ENCODE results near the gene FAM168B.
A peak's percentile ranks its signal among the peaks of the same experiment; 100 is the strongest.

Gene FAM168B, protein sequence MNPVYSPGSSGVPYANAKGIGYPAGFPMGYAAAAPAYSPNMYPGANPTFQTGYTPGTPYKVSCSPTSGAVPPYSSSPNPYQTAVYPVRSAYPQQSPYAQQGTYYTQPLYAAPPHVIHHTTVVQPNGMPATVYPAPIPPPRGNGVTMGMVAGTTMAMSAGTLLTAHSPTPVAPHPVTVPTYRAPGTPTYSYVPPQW

DNA sequence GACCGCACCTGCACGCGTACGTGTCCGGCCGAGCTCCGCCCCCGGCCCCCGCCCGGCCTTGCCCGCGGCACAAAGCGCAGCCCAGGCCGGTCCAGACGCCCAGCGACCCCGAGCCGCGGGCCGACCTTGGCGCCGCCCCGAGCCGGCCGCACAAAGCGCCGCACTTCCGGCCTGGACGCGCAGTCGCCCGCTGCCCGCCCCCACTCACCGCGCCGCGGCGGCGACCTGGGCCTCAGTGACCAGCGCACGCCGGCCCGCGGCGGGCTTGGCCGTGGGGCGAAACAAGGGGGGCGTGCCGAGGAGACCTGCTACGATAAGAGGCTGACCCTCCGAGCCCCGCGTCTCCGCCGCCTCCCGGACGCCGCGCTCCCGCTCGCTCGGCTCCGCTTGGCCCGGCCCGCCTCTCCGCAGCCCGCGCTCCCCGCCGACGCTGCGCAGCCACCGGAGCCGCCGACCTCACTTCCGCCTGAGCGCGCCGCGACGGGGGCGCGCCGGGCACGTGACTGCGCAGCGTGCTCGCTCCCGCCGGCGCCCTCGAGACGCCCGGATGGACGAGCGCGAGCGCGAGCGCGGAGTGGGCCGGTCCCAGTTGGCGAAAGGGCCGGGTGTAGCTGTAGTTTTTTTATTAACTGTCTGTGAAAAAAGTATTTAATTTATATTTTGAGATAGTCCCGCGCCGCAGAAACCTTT lies at the start of gene FAM168B:
Gene FAM168B (minus strand): TSS at position 455 of the 690 bp plus-strand sequence. CDS start 10,814 bp downstream, outside the sequence.
- DNase-seq (ENCODE audit: low read depth): peak; percentile 58
- TF ChIP-seq, protein P1, sequence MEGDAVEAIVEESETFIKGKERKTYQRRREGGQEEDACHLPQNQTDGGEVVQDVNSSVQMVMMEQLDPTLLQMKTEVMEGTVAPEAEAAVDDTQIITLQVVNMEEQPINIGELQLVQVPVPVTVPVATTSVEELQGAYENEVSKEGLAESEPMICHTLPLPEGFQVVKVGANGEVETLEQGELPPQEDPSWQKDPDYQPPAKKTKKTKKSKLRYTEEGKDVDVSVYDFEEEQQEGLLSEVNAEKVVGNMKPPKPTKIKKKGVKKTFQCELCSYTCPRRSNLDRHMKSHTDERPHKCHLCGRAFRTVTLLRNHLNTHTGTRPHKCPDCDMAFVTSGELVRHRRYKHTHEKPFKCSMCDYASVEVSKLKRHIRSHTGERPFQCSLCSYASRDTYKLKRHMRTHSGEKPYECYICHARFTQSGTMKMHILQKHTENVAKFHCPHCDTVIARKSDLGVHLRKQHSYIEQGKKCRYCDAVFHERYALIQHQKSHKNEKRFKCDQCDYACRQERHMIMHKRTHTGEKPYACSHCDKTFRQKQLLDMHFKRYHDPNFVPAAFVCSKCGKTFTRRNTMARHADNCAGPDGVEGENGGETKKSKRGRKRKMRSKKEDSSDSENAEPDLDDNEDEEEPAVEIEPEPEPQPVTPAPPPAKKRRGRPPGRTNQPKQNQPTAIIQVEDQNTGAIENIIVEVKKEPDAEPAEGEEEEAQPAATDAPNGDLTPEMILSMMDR (IDR thresholded peaks at IDR 0.05; ENCODE audit: low read depth, low read length, missing control alignments): no peak

DNA sequence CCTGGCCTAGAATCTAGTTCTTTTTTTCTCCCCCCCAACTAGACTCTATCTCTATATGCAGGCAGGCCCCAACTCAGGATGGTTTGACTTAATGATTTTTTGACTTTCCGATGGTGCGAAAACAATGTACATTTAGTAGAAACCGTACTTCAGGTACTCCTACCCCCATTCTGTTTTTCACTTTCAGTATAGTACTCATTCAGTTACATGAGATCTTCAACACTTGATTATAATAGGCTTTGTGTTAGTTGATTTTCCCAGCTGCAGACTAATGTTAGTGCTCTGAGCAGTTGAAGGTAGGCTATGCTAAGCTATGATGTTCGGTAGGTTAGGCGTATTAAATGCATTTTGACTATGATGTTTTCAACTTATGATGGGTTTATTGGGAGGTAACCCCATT lies 49.6 kb upstream of the FAM168B start:
- no peak overlapping the region for H3K4me3 ChIP-seq (ENCODE audit: low read depth, low read length)
- TF ChIP-seq, protein P1 (IDR thresholded peaks at IDR 0.05; ENCODE audit: low read depth, low read length, missing control alignments): no peak
- no peak for DNase-seq (ENCODE audit: low read depth)

More for the DNA sequence above, at the start of gene FAM168B:
- peak within 1 kb of the TSS; percentile 70 for H3K4me3 ChIP-seq (ENCODE audit: low read depth, low read length)

DNA sequence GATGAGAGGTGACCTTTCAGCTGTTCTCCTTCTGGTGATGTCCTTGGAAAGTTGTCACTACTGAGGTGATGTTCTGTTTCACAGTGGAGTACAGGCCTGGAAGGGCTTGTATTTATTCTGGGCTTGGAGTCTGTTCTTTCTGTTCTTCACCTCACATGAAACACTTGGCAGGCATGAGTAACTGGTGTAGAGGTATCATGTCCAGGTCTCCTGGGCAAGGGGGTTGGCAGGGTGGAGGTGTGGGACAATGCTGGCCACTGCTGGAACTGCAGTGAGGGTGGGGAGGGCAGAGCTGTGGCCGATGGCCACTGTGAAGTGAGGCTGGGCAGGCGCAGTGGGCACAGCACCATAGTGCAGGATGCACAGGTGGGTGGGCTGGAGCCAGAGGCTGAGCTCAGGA lies 47.3 kb upstream of the FAM168B start:
- TF ChIP-seq, protein P1 (IDR thresholded peaks at IDR 0.05; ENCODE audit: low read depth, low read length, missing control alignments): no peak
- DNase-seq (ENCODE audit: low read depth): no peak
- no peak overlapping the region for H3K4me3 ChIP-seq (ENCODE audit: low read depth, low read length)

DNA sequence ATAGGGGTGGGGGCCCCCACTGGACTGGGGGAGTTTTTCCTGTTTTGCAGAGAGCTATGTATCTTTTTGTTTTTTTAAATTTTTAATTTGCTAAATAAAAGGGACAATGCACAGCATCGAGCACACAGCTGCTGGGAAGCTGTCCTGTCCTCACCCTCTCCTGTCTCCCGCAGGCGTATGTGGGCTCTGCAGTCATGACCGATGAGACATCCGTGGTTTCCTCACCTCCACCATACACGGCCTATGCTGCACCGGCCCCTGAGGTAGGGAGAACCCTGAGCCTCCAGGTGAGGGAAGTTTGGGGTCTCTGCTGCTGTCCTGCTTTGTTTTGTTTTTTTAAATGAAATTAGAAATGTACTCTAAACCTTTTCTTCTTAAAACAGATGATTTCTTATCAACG lies 39.5 kb upstream of the FAM168B start:
- no peak for DNase-seq (ENCODE audit: low read depth)
- TF ChIP-seq, protein P1 (IDR thresholded peaks at IDR 0.05; ENCODE audit: low read depth, low read length, missing control alignments): no peak
- H3K4me3 ChIP-seq (ENCODE audit: low read depth, low read length): no peak overlapping the region

DNA sequence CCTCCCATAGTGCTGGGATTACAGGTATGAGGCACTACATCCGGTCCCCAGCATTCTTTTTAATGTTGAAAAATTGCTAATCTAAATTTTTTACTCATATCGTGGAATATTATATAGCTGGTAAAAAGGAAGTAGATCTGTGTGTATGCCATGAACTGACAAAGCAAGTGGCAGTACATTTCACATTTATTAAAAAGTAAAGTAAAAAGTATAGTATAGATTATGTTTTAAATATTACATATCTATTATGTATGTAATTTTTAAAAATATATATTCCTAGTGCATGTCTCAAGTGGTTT lies 37.0 kb upstream of the FAM168B start:
- H3K4me3 ChIP-seq (ENCODE audit: low read depth, low read length): no peak overlapping the region
- no peak for DNase-seq (ENCODE audit: low read depth)
- TF ChIP-seq, protein P1 (IDR thresholded peaks at IDR 0.05; ENCODE audit: low read depth, low read length, missing control alignments): no peak

DNA sequence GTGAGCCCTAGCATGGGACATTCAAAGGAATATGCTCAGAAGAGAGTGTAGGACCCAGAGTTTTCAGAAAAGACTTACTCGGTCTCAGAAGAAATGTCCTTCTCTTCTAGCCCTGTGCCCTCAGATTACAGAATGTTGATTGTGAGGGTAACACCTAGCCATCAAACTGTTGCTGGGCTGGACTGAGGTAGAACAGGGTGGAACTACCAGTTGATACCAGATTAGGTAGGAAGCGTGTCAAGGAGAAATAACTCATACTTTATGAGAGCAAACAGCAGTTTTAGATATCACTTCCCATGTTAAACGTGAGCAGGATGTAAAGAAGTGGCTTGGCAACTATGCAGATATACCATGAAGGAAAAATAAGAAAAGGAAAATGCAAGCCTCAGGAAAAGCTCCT lies 34.7 kb upstream of the FAM168B start:
- no peak for DNase-seq (ENCODE audit: low read depth)
- no peak overlapping the region for H3K4me3 ChIP-seq (ENCODE audit: low read depth, low read length)

More for the DNA sequence above, 34.7 kb upstream of the FAM168B start:
- TF ChIP-seq, protein P1 (IDR thresholded peaks at IDR 0.05; ENCODE audit: low read depth, low read length, missing control alignments): no peak
